Neural progenitor cell (in vitro differentiated cells): ENCODE data around the gene UFSP1. TPM values are rescaled to one million over a fixed set of nuclear protein-coding genes. Genes with fewer than 3 reads are reported as not detected.

Experiments
- DNase-seq: peaks from one replicate; pipeline ENCODE4 v3.0.0-alpha.2; 2016; ENCODE audit warnings: low spot score
- H2AFZ ChIP-seq: fragments of 200-600 bp; sonication (generic); replicated peaks from 2 replicates; pipeline ENCODE4 v1.6.1; 2016; ENCODE audit warnings: antibody characterized with exemption
- H3F3A ChIP-seq: fragments of 200-600 bp; sonication (generic); 2 replicates; pipeline ENCODE4 v1.6.1; 2016; ENCODE audit warnings: antibody characterized with exemption, low read depth
- H3K27ac ChIP-seq: fragments of 200-600 bp; sonication (generic); 2 replicates; pipeline ENCODE4 v1.5.1; 2016; ENCODE audit warnings: mild to moderate bottlenecking
- H3K27me3 ChIP-seq: fragments of 200-600 bp; sonication (generic); 2 replicates; pipeline ENCODE4 v1.6.1; 2016; ENCODE audit warnings: mild to moderate bottlenecking, moderate library complexity
- H3K36me3 ChIP-seq: fragments of 200-600 bp; sonication (generic); 2 replicates; pipeline ENCODE4 v1.5.1; 2016
- H3K4me1 ChIP-seq: fragments of 200-600 bp; sonication (generic); 2 replicates; pipeline ENCODE4 v1.6.1; 2016; ENCODE audit warnings: mixed run types
- H3K4me2 ChIP-seq: fragments of 200-600 bp; sonication (generic); 2 replicates; pipeline ENCODE4 v1.6.1; 2016
- H3K4me3 ChIP-seq: fragments of 200-600 bp; sonication (generic); 2 replicates; pipeline ENCODE4 v1.5.1; 2016
- H3K79me2 ChIP-seq: fragments of 200-600 bp; sonication (generic); 2 replicates; pipeline ENCODE4 v1.6.1; 2016; ENCODE audit warnings: low read depth
- H3K9ac ChIP-seq: fragments of 200-600 bp; sonication (generic); 2 replicates; pipeline ENCODE4 v1.6.1; 2016
- H3K9me3 ChIP-seq: fragments of 200-600 bp; sonication (generic); 2 replicates; pipeline ENCODE4 v1.5.1; 2016; ENCODE audit warnings: low read depth
- H4K20me1 ChIP-seq: fragments of 200-600 bp; sonication (generic); 2 replicates; pipeline ENCODE4 v1.6.1; 2016; ENCODE audit warnings: low read depth
- H3K27ac Mint-ChIP-seq: 3 replicates; pipeline ENCODE4 v1.8.0; 2021; ENCODE audit warnings: mixed read lengths
- H3K27me3 Mint-ChIP-seq: 2 replicates; pipeline ENCODE4 v1.8.0; 2022; ENCODE audit warnings: low read depth, mild to moderate bottlenecking, inconsistent platforms, moderate library complexity, mixed read lengths; ENCODE audit not compliant: insufficient read depth
- H3K36me3 Mint-ChIP-seq: 3 replicates; pipeline ENCODE4 v1.8.0; 2021; ENCODE audit warnings: mixed read lengths
- H3K4me1 Mint-ChIP-seq: 3 replicates; pipeline ENCODE4 v1.8.0; 2021; ENCODE audit warnings: mixed read lengths
- H3K4me3 Mint-ChIP-seq: 3 replicates; pipeline ENCODE4 v1.8.0; 2021; ENCODE audit warnings: mild to moderate bottlenecking, moderate library complexity, mixed read lengths
- H3K9me3 Mint-ChIP-seq: 3 replicates; pipeline ENCODE4 v1.8.0; 2020; ENCODE audit warnings: mixed read lengths
- EZH2 ChIP-seq: fragments of 200-600 bp; sonication (generic); IDR thresholded peaks from 2 replicates; pipeline ENCODE4 v1.6.1; 2017; ENCODE audit warnings: antibody characterized with exemption, mild to moderate bottlenecking, moderate library complexity
- EZH2phosphoT487 ChIP-seq: fragments of 200-600 bp; sonication (generic); IDR thresholded peaks from 2 replicates; pipeline ENCODE4 v1.6.1; 2017; ENCODE audit warnings: antibody characterized with exemption
- total RNA-seq: library from RNA; depleted of rRNA; stranded (reverse); fragments of >200 nt; gene quantifications from 2 replicates; pipeline ENCODE4 v1.2.3, GENCODE V29; 2015; ENCODE audit warnings: low replicate concordance
- TF ChIP-seq, protein P1 (sequence below): fragments of 200-600 bp; sonication (generic); IDR thresholded peaks from 2 replicates; pipeline ENCODE4 v1.5.1; 2017; ENCODE audit warnings: antibody characterized with exemption, mild to moderate bottlenecking

The UFSP1 gene
- total RNA-seq, 1 donor from 2014 or later: not detected

DNA sequence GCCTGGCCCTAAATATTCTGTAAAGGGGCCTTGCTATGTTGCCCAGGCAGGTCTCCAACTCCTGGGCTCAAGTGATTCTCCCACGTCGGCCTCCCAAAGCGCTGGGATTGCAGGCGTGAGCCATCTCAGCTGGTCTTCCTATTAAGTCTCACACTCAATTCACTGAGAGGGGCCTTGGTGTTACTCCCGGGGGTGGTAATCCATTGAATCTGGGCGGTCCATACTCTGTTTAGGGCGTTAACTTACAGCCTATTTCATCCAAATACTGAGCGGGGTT lies 15.3 kb downstream of the UFSP1 start:
- H3F3A ChIP-seq: peaks cover 44% of the 10 kb centered on the region
- no peak for DNase-seq
- no peak for TF ChIP-seq EZH2
- TF ChIP-seq, protein P1, sequence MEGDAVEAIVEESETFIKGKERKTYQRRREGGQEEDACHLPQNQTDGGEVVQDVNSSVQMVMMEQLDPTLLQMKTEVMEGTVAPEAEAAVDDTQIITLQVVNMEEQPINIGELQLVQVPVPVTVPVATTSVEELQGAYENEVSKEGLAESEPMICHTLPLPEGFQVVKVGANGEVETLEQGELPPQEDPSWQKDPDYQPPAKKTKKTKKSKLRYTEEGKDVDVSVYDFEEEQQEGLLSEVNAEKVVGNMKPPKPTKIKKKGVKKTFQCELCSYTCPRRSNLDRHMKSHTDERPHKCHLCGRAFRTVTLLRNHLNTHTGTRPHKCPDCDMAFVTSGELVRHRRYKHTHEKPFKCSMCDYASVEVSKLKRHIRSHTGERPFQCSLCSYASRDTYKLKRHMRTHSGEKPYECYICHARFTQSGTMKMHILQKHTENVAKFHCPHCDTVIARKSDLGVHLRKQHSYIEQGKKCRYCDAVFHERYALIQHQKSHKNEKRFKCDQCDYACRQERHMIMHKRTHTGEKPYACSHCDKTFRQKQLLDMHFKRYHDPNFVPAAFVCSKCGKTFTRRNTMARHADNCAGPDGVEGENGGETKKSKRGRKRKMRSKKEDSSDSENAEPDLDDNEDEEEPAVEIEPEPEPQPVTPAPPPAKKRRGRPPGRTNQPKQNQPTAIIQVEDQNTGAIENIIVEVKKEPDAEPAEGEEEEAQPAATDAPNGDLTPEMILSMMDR: no peak
- no peak for TF ChIP-seq EZH2phosphoT487
- peaks cover 24% of the 10 kb centered on the region for H3K4me1 ChIP-seq
- Mint-ChIP-seq H3K27me3 (peaks cover 2% of the 10 kb centered on the region), H3K4me3 (peak overlapping the region; percentile 99), H3K4me1 (peaks cover 38% of the 10 kb centered on the region), H3K27ac (peak overlapping the region; percentile 99), H3K36me3 (peaks cover 25% of the 10 kb centered on the region), H3K9me3 (no peaks in the 10 kb centered on the region)
- H3K9ac ChIP-seq: peak overlapping the region; percentile 58
- peak overlapping the region; percentile 91 for H3K4me3 ChIP-seq
- peaks cover 41% of the 10 kb centered on the region for H4K20me1 ChIP-seq
- peaks cover 45% of the 10 kb centered on the region for H3K79me2 ChIP-seq
- H3K9me3 ChIP-seq: no peaks in the 10 kb centered on the region
- peak overlapping the region; percentile 92 for H3K27ac ChIP-seq
- peak overlapping the region; percentile 66 for H3K4me2 ChIP-seq
- no peaks in the 10 kb centered on the region for H3K27me3 ChIP-seq
- peak overlapping the region; percentile 27 for H2AFZ ChIP-seq
- H3K36me3 ChIP-seq: peaks cover 7% of the 10 kb centered on the region

DNA sequence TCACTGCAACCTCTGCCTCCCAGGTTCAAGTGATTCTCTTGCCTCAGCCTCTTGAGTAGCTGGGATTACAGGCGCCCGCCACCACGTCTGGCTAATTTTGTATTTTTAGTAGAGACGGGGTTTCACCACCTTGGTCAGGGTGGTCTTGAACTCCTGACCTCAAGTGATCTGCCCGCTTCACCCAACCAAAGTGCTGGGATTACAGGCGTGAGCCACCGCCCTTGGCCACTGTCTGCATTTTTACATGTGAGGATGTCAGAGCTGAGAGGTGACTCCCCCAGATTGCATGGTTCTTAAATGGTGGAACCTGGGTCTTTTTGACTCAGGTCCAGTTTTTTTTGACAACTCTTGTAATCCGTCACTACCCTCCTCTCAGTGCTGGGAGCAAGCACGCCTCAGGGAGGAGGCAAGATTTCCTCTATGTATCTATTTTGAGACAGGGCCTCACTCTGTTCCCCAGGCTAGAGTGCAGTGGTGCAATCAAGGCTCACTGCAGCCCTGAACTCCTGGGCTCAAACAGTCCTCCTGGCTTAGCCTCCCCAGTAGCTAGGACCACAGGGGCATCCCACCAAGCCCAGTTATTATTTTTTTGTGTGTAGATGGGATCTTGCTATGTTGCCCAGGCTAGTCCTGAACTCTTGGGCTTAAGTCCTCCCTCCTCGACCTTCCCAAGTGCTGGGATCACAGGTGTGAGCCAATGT lies 15.8 kb downstream of the UFSP1 start:
- H3K4me1 ChIP-seq: peaks cover 22% of the 10 kb centered on the region
- H3K36me3 ChIP-seq: peaks cover 7% of the 10 kb centered on the region
- H3K9me3 Mint-ChIP-seq: no peaks in the 10 kb centered on the region
- H3K4me3 Mint-ChIP-seq: peak overlapping the region; percentile 99
- no peak overlapping the region for H2AFZ ChIP-seq
- peak overlapping the region; percentile 92 for H3K27ac ChIP-seq
- H3K27me3 ChIP-seq: no peaks in the 10 kb centered on the region
- peak overlapping the region; percentile 91 for H3K4me3 ChIP-seq
- H3K4me2 ChIP-seq: peak overlapping the region; percentile 66
- H3K27me3 Mint-ChIP-seq: peaks cover 2% of the 10 kb centered on the region
- peaks cover 45% of the 10 kb centered on the region for H3K79me2 ChIP-seq
- H3K36me3 Mint-ChIP-seq: peaks cover 23% of the 10 kb centered on the region
- H3K9ac ChIP-seq: no peak overlapping the region
- peaks cover 35% of the 10 kb centered on the region for H3K4me1 Mint-ChIP-seq
- H4K20me1 ChIP-seq: peaks cover 36% of the 10 kb centered on the region
- H3K27ac Mint-ChIP-seq: peak overlapping the region; percentile 99
- peaks cover 39% of the 10 kb centered on the region for H3F3A ChIP-seq
- no peaks in the 10 kb centered on the region for H3K9me3 ChIP-seq
- no peak for DNase-seq
- no peak for TF ChIP-seq EZH2
- TF ChIP-seq, protein P1: no peak
- TF ChIP-seq EZH2phosphoT487: no peak

DNA sequence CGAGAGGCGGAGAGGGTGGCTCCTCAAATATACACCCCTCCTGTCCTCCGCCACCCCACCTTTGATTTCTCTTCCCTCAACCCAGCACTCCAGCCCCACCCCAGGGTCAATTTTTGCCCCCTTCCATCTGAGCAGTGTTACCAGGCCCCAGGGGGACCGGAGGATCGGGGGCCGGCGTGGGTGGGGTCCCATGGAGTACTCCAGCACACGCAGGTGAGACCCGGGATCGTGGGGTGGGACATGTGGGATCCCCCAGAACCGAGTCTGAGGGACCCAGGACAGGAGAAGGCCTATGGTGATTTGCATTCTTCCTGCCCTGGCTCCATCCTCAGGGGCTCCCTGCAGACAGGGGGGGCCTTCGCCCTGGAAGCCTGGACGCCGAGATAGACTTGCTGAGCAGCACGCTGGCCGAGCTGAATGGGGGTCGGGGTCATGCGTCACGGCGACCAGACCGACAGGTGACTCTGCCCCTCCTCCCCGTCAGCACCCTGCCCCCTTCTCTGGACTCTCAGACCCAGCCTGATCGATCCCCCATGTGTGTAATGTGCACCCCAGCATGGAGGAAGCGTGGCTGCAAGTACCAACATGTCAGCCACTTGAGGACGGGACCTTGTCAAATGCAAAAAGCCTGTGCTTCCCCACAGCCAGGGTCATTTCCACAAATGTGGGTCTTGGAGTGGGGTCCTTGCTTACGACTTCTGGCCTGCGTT lies 21.6 kb downstream of the UFSP1 start:
- Histone ChIP-seq H3F3A (peaks cover 10% of the 10 kb centered on the region), H3K9me3 (no peaks in the 10 kb centered on the region), H3K4me3 (peak overlapping the region; percentile 93), H3K27me3 (no peaks in the 10 kb centered on the region), H3K27ac (no peak overlapping the region), H3K79me2 (peaks cover 26% of the 10 kb centered on the region), H3K4me2 (peak overlapping the region; percentile 98), H3K36me3 (no peaks in the 10 kb centered on the region), H2AFZ (no peak overlapping the region), H3K9ac (peak overlapping the region; percentile 90), H3K4me1 (peaks cover 13% of the 10 kb centered on the region), H4K20me1 (no peaks in the 10 kb centered on the region)
- DNase-seq: peak; percentile 30
- H3K4me3 Mint-ChIP-seq: peak overlapping the region; percentile 94
- H3K9me3 Mint-ChIP-seq: no peaks in the 10 kb centered on the region
- TF ChIP-seq EZH2 (no peak), EZH2phosphoT487 (no peak)
- TF ChIP-seq, protein P1: no peak
- peaks cover 11% of the 10 kb centered on the region for H3K4me1 Mint-ChIP-seq
- H3K36me3 Mint-ChIP-seq: peaks cover 7% of the 10 kb centered on the region
- H3K27me3 Mint-ChIP-seq: peaks cover 7% of the 10 kb centered on the region
- peak overlapping the region; percentile 78 for H3K27ac Mint-ChIP-seq
